Activated CD4-positive, CD25-positive, alpha-beta regulatory T cell treated with anti-CD3 and anti-CD28 coated beads, Interleukin-2, amount 50 U/mL, for 72 hours (primary cell): ENCODE results near the gene RNF31.

Experiments used
- DNase-seq: peaks from one replicate; pipeline ENCODE4 v3.0.0; 2021

Gene RNF31

GRCh38 chr14:24117179-24117578, 30.1 kb upstream of the RNF31 start:
- no peak for DNase-seq

- no peak for DNase-seq
Measured at GRCh38 chr14:24119691-24120090, 27.6 kb upstream of the RNF31 start.

- DNase-seq: no peak
Measured at GRCh38 chr14:24121210-24121609, 26.1 kb upstream of the RNF31 start.

- no peak for DNase-seq
Measured at GRCh38 chr14:24122416-24122815, 24.9 kb upstream of the RNF31 start.

GRCh38 chr14:24122898-24123297, 24.4 kb upstream of the RNF31 start:
- no peak for DNase-seq

- no peak for DNase-seq
Measured at GRCh38 chr14:24123424-24124417, 23.6 kb upstream of the RNF31 start.

- DNase-seq: no peak
Measured at GRCh38 chr14:24126939-24127338, 20.4 kb upstream of the RNF31 start.

- DNase-seq: no peak
Measured at GRCh38 chr14:24127673-24128072, 19.6 kb upstream of the RNF31 start.

GRCh38 chr14:24129410-24129998, 17.8 kb upstream of the RNF31 start:
- no peak for DNase-seq

GRCh38 chr14:24130380-24130716, 16.9 kb upstream of the RNF31 start, which contains the start of gene FITM1:
TSS of gene FITM1 (plus strand) at chr14:24130659. CDS start at chr14:24131564, 905 bp downstream.
- no peak for DNase-seq

- DNase-seq: no peak
Measured at GRCh38 chr14:24130717-24131548, 16.4 kb upstream of the RNF31 start.

GRCh38 chr14:24131549-24131966, 15.7 kb upstream of the RNF31 start:
- DNase-seq: no peak

- DNase-seq: peak; percentile 42
Measured at GRCh38 chr14:24132061-24132685, 15.1 kb upstream of the RNF31 start.

GRCh38 chr14:24132976-24133375, 14.3 kb upstream of the RNF31 start:
- no peak for DNase-seq

- no peak for DNase-seq
Measured at GRCh38 chr14:24133735-24134134, 13.6 kb upstream of the RNF31 start.

GRCh38 chr14:24135584-24135833, 11.8 kb upstream of the RNF31 start:
- DNase-seq: no peak

GRCh38 chr14:24135834-24136683, 11.2 kb upstream of the RNF31 start, which contains the start of gene PSME1:
TSS of gene PSME1 (plus strand) at chr14:24136194. CDS start at chr14:24136263, 69 bp downstream.
- peak; percentile 95 for DNase-seq

GRCh38 chr14:24136684-24137528, 10.4 kb upstream of the RNF31 start:
- DNase-seq: no peak

- DNase-seq: no peak
Measured at GRCh38 chr14:24137529-24138395, 9.5 kb upstream of the RNF31 start.
